Ishikawa (cell line): ENCODE results near the gene DAP.

Experiments used
- EGR1 ChIP-seq: IDR thresholded peaks from 2 replicates; pipeline ENCODE4 v1.6.1; 2012
- EP300 ChIP-seq: IDR thresholded peaks from 2 replicates; pipeline ENCODE4 v1.6.1; 2012; ENCODE audit warnings: borderline replicate concordance
- FOXM1 ChIP-seq: IDR thresholded peaks from 2 replicates; pipeline ENCODE4 v1.6.1; 2012; ENCODE audit warnings: low read depth, borderline replicate concordance
- MAX ChIP-seq: IDR thresholded peaks from 2 replicates; pipeline ENCODE4 v1.6.1; 2012
- REST ChIP-seq: IDR thresholded peaks from 2 replicates; pipeline ENCODE4 v1.6.1; 2012; ENCODE audit warnings: low read depth, mild to moderate bottlenecking
- YY1 ChIP-seq: IDR thresholded peaks from 2 replicates; pipeline ENCODE4 v1.6.1; 2012; ENCODE audit warnings: low read depth

GRCh38 chr5:10737880-10738279 is 23.2 kb downstream of the DAP start:
- TF ChIP-seq YY1 = no peak
- TF ChIP-seq EGR1 = no peak
- TF ChIP-seq REST = no peak
- TF ChIP-seq EP300 = no peak
- TF ChIP-seq FOXM1 = no peak
- no peak for TF ChIP-seq MAX
